KBM-7 (cell line): ENCODE measurements around the gene LAMA1.
A peak's percentile ranks its signal among the peaks of the same experiment; 100 is the strongest.

Source experiments
- DNase-seq: peaks from one replicate; pipeline ENCODE4 v3.0.0-alpha.2; 2015
- in situ Hi-C: fragments of 300-500 bp; cut with MboI; formaldehyde crosslinking; loops from 2 replicates; pipeline ENCODE4 v1.14.3; 2020; ENCODE audit warnings: low sequenced_read_pairs, low pct_unique_long_range_greater_than_20kb, mixed read lengths

Gene LAMA1

GRCh38 chr18:7116792-7117389 lies 706 bp downstream of the LAMA1 start:
- DNase-seq: no peak

DNA sequence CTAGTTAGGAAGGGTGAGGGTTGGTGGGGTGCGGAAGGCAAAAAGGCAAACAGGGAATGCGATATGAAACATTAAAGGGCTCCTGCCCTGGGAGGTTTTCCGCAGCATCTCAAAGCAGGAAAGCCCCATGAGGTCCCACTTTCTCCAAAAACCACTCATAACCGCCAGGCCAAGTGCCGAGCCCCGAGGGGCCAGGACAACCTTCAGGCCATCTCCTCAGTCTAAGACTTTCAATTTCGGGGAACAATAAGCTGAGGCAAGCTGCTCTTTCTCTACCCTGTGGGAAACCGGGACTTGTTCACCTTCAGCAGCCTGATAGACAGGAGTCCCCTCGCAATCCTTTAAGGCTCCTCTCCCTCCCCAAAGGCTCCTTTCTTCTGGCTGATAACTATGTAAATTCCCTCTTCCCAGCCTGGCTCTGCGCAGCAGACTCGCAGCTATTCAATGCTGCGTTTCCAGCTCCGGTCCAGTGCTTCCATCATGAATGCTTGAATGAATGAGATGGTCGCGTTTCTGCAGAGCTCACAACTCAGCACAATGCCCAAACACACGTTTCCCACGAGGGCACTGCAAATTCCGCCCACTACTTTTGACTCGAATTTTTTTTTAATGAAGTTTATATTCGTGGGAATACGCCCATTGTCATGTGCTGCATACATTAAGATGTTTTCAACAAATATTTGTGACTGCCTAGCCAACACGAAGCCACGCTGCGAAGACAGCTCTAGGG lies 1.4 kb downstream of the LAMA1 start:
- no peak for DNase-seq
- in situ Hi-C loops: no loop called here

More at GRCh38 chr18:7116792-7117389, 706 bp downstream of the LAMA1 start:
- in situ Hi-C loops: no loop called here

- in situ Hi-C loops: no loop called here
- no peak for DNase-seq
These were observed 4.7 kb downstream of the LAMA1 start for GRCh38 chr18:7112936-7113335.

DNA sequence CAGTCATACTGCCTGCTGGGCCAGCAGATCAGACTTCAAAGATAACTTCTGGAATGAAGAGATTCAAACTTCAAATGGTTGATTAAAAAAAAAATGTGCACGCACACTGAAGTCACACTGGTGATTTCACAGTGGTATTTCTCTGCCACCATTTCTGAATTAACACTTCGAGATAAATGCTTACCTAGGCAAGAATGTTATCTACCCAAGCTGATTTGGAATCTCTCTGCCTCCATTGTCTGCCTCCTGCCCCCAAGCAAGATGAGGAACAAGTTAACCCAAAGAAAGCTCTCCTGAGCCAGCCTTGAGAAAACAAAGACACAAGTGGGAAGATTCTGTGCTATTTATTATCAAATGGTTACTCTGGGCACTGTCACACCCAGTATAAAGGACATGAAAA lies 6.5 kb downstream of the LAMA1 start:
- DNase-seq: no peak
- in situ Hi-C loops: no loop called here

GRCh38 chr18:7105943-7106342 lies 11.7 kb downstream of the LAMA1 start:
- in situ Hi-C loops: no loop called here
- DNase-seq: no peak

DNA sequence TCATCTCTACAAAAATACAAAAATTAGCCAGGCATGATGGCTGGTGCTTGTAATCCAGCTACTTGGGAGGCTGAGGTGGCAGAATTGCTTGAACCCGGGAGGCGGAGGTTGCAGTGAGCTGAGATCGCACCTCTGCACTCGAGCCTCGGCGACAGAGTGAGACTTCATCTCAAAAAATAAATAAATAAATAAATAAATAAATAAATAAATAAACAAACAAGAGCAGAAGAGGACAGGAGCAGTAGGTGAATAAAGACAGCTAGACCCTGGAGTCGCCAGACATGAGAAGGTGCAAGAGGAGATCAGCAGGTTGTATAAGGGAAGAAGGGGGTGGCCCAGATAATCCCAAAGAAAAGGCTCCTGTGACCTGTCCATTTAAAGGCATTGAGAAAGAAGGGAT lies 12.3 kb downstream of the LAMA1 start:
- in situ Hi-C loops: no loop called here
- DNase-seq: no peak

- in situ Hi-C loops: no loop called here
- no peak for DNase-seq
These were observed 12.9 kb downstream of the LAMA1 start for GRCh38 chr18:7104649-7105048.

GRCh38 chr18:7102131-7102530 lies 15.5 kb downstream of the LAMA1 start:
- in situ Hi-C loops: no loop called here

DNA sequence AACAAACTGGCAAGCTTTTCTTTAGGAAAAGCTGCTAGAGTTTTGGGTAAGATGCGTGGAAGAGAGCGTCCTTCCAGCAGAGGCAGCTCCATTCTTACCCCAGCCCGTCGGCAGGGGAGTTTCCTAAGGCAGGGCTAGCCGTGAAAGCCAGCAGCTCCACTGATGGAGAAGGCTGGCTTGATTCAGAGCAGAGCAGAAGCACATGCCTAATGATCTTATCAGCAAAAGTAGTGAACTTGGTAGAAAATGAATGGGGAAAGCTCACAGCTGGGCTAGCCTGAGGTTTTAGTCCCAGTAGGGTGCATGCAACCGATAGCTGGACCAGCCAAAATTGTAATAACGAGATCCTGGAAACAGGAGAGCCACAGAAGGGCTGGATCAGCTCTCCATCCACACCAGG lies 20.8 kb downstream of the LAMA1 start:
- in situ Hi-C loops: no loop called here
- no peak for DNase-seq

More at GRCh38 chr18:7102131-7102530, 15.5 kb downstream of the LAMA1 start:
- DNase-seq: no peak

GRCh38 chr18:7094427-7094826 lies 23.2 kb downstream of the LAMA1 start:
- in situ Hi-C loops: no loop called here
- no peak for DNase-seq

- no peak for DNase-seq
- in situ Hi-C loops: no loop called here
These were observed 26.8 kb downstream of the LAMA1 start for GRCh38 chr18:7090771-7091170.

DNA sequence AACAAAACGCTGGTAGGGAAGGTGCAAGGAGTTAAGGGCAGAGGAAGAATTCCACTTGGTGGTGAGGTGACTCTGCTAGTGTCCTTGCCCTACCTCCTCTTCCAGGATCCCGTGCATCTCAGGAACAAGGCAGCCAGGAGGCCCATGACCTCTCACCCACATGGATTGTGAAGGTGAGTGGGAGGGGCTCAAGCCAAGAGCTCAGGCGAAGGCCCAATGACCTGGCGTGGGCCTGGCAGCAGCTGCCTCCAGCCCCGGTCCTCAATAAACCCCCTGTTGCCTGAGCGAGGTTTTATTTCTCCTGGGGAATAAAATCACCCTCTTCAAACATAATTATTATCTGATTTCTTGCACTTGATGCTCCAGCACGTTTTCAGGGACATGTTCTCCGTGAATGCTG lies 28.2 kb downstream of the LAMA1 start:
- DNase-seq: no peak

GRCh38 chr18:7084080-7085065 lies 33.2 kb downstream of the LAMA1 start:
- in situ Hi-C loops: no loop called here
- no peak for DNase-seq

More for the DNA sequence above, 28.2 kb downstream of the LAMA1 start:
- in situ Hi-C loops: no loop called here

DNA sequence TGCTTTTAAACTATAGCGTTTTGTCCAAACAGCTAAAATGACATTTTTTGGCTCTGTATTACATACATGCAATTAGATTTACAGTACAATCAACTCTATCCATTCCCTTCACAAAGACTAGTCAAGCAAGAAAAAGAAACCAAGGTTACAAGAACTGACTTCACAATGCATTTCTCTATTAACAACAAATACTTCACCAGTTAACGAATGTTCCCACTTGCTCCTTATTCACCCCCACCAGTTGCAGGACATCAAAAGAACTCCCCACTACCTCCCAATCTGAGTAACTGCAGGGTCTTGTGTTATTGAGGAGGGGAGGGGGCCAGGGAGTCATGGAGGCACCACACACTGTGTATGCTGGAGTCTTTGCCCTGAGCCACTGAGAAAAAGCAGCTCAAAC lies 34.9 kb downstream of the LAMA1 start:
- in situ Hi-C loops: no loop called here
- DNase-seq: no peak

DNA sequence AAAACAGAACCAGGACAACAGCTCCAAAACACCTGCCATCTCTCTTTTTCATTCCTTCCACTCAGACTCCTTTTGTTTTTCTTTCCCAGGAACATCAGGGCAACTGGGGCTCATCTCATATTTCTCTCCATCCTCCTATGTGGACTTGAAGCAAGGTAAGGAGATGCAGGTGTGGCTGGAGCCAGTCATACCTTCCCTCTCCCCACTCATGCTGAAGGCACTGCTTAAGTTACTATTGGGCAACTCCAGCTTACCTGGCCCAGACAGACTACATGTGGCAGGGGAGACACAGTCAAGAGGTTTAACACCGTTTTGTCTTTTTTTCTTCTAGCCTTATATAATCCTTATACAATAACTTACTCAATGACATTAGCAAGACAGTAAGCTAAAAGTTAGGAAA lies 38.4 kb downstream of the LAMA1 start:
- in situ Hi-C loops: no loop called here
- no peak for DNase-seq

GRCh38 chr18:7072593-7072992 lies 45.0 kb downstream of the LAMA1 start:
- no peak for DNase-seq
- in situ Hi-C loops: no loop called here

GRCh38 chr18:7071600-7071999 lies 46.0 kb downstream of the LAMA1 start:
- in situ Hi-C loops: no loop called here
- no peak for DNase-seq

- in situ Hi-C loops: no loop called here
- DNase-seq: peak; percentile 4
These were observed 47.1 kb downstream of the LAMA1 start for GRCh38 chr18:7070466-7070865.

DNA sequence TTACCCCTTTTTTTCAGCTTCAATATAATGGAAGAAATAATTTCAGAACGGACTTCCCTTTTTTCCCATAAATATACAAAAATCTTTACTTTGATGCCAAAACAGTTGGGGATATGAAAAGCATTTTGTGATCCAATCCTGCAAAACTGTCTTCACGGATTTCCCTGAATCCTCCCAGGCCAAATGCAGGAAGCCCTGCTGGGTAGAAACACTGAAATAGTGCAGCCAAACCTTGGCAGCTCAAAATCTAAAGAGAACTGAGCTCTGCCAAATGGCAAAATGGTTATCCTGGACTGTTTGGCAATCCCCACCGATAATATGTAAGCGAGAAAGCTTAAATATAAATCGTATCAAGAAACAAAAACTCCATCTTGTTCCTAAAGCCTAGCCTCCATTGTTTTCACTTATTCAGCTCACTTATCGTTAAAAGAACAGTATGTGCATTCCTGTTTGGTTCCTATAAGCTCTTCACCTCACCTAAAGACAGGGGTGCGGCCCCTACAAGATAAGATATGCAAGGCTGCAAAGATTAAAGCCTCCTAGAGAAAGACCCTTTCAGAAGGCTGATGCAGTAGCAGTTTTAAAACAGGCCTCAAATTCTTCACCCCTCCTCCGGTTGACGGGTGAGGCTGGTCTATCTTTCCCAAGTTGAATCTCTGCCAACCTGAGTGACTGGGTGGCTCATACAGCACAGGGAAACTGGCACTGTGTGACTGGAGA lies 48.6 kb downstream of the LAMA1 start:
- in situ Hi-C loops: no loop called here
- DNase-seq: no peak
